IPS DF 4.7 (cell line): Measurements from ENCODE around the gene LIX1.
"Not testable (repeated sequence)": the region's sequence is repeated elsewhere in the genome, so short reads cannot be mapped to it uniquely, and the experiment has no call there.

Experiments
- DNase-seq: peaks from one replicate; pipeline ENCODE4 v3.0.0-alpha.2; 2013; ENCODE audit warnings: low spot score; ENCODE audit errors: extremely low read depth

Gene LIX1

GRCh38 chr5:97141539-97141938 lies 872 bp downstream of the LIX1 start:
- no peak for DNase-seq

- no peak for DNase-seq
Observed at GRCh38 chr5:97141031-97141430, 1.4 kb downstream of the LIX1 start.

- DNase-seq = not testable (repeated sequence)
Observed at GRCh38 chr5:97140250-97140649, 2.2 kb downstream of the LIX1 start.

- no peak for DNase-seq
Observed at GRCh38 chr5:97136475-97136874, 5.9 kb downstream of the LIX1 start.

- DNase-seq = no peak
Observed at GRCh38 chr5:97135868-97136267, 6.5 kb downstream of the LIX1 start.

- peak; percentile 38 for DNase-seq
Observed at GRCh38 chr5:97134634-97135033, 7.8 kb downstream of the LIX1 start.

- no peak for DNase-seq
Observed at GRCh38 chr5:97133101-97133500, 9.3 kb downstream of the LIX1 start.

GRCh38 chr5:97131921-97132320 lies 10.5 kb downstream of the LIX1 start:
- DNase-seq = no peak

GRCh38 chr5:97131139-97131710 lies 11.2 kb downstream of the LIX1 start:
- no peak for DNase-seq

- no peak for DNase-seq
Observed at GRCh38 chr5:97127727-97128126, 14.7 kb downstream of the LIX1 start.

GRCh38 chr5:97125125-97125683 lies 17.2 kb downstream of the LIX1 start:
- DNase-seq = no peak

GRCh38 chr5:97124335-97124734 lies 18.1 kb downstream of the LIX1 start:
- no peak for DNase-seq

- no peak for DNase-seq
Observed at GRCh38 chr5:97121848-97122247, 20.6 kb downstream of the LIX1 start.

- DNase-seq = no peak
Observed at GRCh38 chr5:97120195-97120594, 22.2 kb downstream of the LIX1 start.

GRCh38 chr5:97119007-97119390 lies 23.4 kb downstream of the LIX1 start:
- no peak for DNase-seq

- no peak for DNase-seq
Observed at GRCh38 chr5:97118261-97119006, 24.0 kb downstream of the LIX1 start.

- DNase-seq = no peak
Observed at GRCh38 chr5:97115932-97116331, 26.5 kb downstream of the LIX1 start.

- DNase-seq = no peak
Observed at GRCh38 chr5:97112230-97112629, 30.2 kb downstream of the LIX1 start.

- DNase-seq = no peak
Observed at GRCh38 chr5:97111616-97112015, 30.8 kb downstream of the LIX1 start.

- DNase-seq = no peak
Observed at GRCh38 chr5:97111004-97111403, 31.4 kb downstream of the LIX1 start.

- DNase-seq = no peak
Observed at GRCh38 chr5:97107318-97107717, 35.1 kb downstream of the LIX1 start.

- DNase-seq = no peak
Observed at GRCh38 chr5:97106216-97106581, 36.2 kb downstream of the LIX1 start.
